HFFc6 (cell line): ENCODE results near the gene WDR53. TPM values are rescaled to one million over a fixed set of nuclear protein-coding genes. Genes with fewer than 3 reads are reported as not detected.
A peak's percentile ranks its signal among the peaks of the same experiment; 100 is the strongest.

Experiments
- DNase-seq: peaks from one replicate; pipeline ENCODE4 v3.0.0-alpha.2; 2018
- H3K27ac Mint-ChIP-seq: 2 replicates; pipeline ENCODE4 v1.8.0; 2020; ENCODE audit warnings: mild to moderate bottlenecking, mixed read lengths
- H3K27me3 Mint-ChIP-seq: 2 replicates; pipeline ENCODE4 v1.8.0; 2021; ENCODE audit warnings: mild to moderate bottlenecking, moderate library complexity, mixed read lengths; ENCODE audit not compliant: insufficient read depth
- H3K36me3 Mint-ChIP-seq: 2 replicates; pipeline ENCODE4 v1.8.0; 2021; ENCODE audit warnings: low read depth, mixed read lengths
- H3K4me1 Mint-ChIP-seq: 2 replicates; pipeline ENCODE4 v1.8.0; 2020; ENCODE audit warnings: low read depth, mixed read lengths
- H3K4me3 Mint-ChIP-seq: 2 replicates; pipeline ENCODE4 v1.8.0; 2020; ENCODE audit warnings: mild to moderate bottlenecking, moderate library complexity, mixed read lengths
- H3K9me3 Mint-ChIP-seq: 2 replicates; pipeline ENCODE4 v1.8.0; 2020; ENCODE audit warnings: mild to moderate bottlenecking, mixed read lengths
- total RNA-seq, 6 experiments: library from RNA; stranded (reverse); fragmentation: NEBNext Ultra II Directional; extraction: Animal tissue kit (Norgen Biotek cat#: 25700); gene quantifications; 2 replicates in 1 of 6; 3 replicates in 5 of 6; pipeline ENCODE4 v1.2.3, GENCODE V29; 2021
- TF ChIP-seq, protein P1 (sequence below): fragments of 200-600 bp; sonication (generic); IDR thresholded peaks from 2 replicates; pipeline ENCODE4 v1.5.0; 2021; ENCODE audit warnings: antibody characterized with exemption, mild to moderate bottlenecking

Gene WDR53
- total RNA-seq, 6 experiments from 2014 or later: 6.6 to 10.2 (median 9.1) TPM

GRCh38 chr3:196569003-196569516 is 706 bp upstream of the WDR53 start:
- Mint-ChIP-seq H3K9me3 (no peaks in the 10 kb centered on the region), H3K36me3 (no peaks in the 10 kb centered on the region), H3K27me3 (no peaks in the 10 kb centered on the region), H3K4me1 (peaks cover 36% of the 10 kb centered on the region), H3K27ac (peak overlapping the region; percentile 68), H3K4me3 (peak overlapping the region; percentile 91)
- TF ChIP-seq, protein P1, sequence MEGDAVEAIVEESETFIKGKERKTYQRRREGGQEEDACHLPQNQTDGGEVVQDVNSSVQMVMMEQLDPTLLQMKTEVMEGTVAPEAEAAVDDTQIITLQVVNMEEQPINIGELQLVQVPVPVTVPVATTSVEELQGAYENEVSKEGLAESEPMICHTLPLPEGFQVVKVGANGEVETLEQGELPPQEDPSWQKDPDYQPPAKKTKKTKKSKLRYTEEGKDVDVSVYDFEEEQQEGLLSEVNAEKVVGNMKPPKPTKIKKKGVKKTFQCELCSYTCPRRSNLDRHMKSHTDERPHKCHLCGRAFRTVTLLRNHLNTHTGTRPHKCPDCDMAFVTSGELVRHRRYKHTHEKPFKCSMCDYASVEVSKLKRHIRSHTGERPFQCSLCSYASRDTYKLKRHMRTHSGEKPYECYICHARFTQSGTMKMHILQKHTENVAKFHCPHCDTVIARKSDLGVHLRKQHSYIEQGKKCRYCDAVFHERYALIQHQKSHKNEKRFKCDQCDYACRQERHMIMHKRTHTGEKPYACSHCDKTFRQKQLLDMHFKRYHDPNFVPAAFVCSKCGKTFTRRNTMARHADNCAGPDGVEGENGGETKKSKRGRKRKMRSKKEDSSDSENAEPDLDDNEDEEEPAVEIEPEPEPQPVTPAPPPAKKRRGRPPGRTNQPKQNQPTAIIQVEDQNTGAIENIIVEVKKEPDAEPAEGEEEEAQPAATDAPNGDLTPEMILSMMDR: no peak
- peak; percentile 29 for DNase-seq

- Mint-ChIP-seq H3K27ac (peak overlapping the region; percentile 32), H3K9me3 (no peaks in the 10 kb centered on the region), H3K4me3 (no peak overlapping the region), H3K27me3 (no peaks in the 10 kb centered on the region), H3K36me3 (peaks cover 10% of the 10 kb centered on the region; the same call in 1 of the 2 replicates), H3K4me1 (peaks cover 57% of the 10 kb centered on the region)
- no peak for DNase-seq
- TF ChIP-seq, protein P1: no peak
Measured at GRCh38 chr3:196563721-196564225, 4.6 kb downstream of the WDR53 start.

- no peaks in the 10 kb centered on the region for H3K27me3 Mint-ChIP-seq
- TF ChIP-seq, protein P1: no peak
- DNase-seq: no peak
- peaks cover 47% of the 10 kb centered on the region for H3K4me1 Mint-ChIP-seq
- no peaks in the 10 kb centered on the region for H3K9me3 Mint-ChIP-seq
- peaks cover 10% of the 10 kb centered on the region; the same call in 1 of the 2 replicates for H3K36me3 Mint-ChIP-seq
- H3K27ac Mint-ChIP-seq: peak overlapping the region; percentile 59
- H3K4me3 Mint-ChIP-seq: no peak overlapping the region
Measured at GRCh38 chr3:196559826-196560225, 8.5 kb downstream of the WDR53 start.

DNA sequence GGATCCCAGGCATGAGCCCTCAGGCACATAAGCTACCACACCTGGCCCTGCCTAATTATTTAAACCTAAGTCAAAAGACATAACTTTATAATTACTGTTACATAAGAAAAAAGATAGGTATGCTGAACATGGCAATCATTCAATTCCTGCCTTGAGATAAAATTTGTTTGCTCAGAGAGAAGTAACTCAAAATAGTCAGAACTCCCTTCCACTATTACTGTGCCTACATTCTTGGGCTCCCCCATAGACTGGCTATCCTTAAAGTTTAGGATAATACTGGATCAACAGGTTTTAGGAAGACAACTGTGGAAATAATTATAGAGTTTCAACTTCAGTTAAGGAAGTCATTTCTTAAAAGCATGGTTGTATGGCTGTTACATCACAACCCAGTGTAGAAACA is 9.9 kb downstream of the WDR53 start:
- Mint-ChIP-seq H3K9me3 (no peaks in the 10 kb centered on the region), H3K27me3 (no peaks in the 10 kb centered on the region), H3K4me3 (no peak overlapping the region), H3K4me1 (peaks cover 33% of the 10 kb centered on the region), H3K27ac (no peak overlapping the region), H3K36me3 (peaks cover 15% of the 10 kb centered on the region)
- TF ChIP-seq, protein P1: no peak
- no peak for DNase-seq

- H3K4me3 Mint-ChIP-seq: no peak overlapping the region
- peaks cover 11% of the 10 kb centered on the region for H3K36me3 Mint-ChIP-seq
- peaks cover 27% of the 10 kb centered on the region for H3K4me1 Mint-ChIP-seq
- no peak overlapping the region for H3K27ac Mint-ChIP-seq
- no peaks in the 10 kb centered on the region for H3K27me3 Mint-ChIP-seq
- DNase-seq: no peak
- TF ChIP-seq, protein P1: no peak
- H3K9me3 Mint-ChIP-seq: no peaks in the 10 kb centered on the region
Measured at GRCh38 chr3:196557236-196557635, 11.1 kb downstream of the WDR53 start.
